HG03469 (cell line): ENCODE data around the gene GRK1.

ENCODE experiments used
- ATAC-seq: cut with Tn5 transposase; IDR thresholded peaks from one replicate; pipeline ENCODE4 v1.9.1; 2021; ENCODE audit warnings: mild to moderate bottlenecking, moderate library complexity, moderate number of reproducible peaks; ENCODE audit not compliant: unreplicated experiment

The GRK1 gene

DNA sequence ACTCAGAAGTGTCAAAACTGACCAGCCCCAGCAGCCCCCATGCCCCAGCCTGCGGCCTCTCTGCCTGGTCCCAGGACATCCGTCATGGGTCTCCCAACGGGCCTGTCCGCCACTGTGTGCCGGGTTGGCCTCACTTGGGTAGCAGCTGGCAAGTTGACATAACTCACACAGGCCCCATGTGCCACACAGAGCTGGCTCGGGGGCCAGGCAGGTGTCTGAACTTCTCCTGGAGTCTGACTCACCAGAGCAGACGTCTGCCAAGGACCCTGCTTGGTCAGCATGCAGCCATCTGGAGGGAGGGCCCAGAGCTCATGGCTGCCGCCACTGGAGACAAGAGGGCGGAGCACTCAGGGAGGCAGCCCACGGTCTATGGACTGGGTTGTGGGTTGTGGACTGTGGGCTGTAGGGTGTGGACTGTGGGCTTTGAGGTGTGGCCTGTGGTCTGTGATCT, 60.0 kb downstream of the GRK1 start:
- ATAC-seq = no peak

DNA sequence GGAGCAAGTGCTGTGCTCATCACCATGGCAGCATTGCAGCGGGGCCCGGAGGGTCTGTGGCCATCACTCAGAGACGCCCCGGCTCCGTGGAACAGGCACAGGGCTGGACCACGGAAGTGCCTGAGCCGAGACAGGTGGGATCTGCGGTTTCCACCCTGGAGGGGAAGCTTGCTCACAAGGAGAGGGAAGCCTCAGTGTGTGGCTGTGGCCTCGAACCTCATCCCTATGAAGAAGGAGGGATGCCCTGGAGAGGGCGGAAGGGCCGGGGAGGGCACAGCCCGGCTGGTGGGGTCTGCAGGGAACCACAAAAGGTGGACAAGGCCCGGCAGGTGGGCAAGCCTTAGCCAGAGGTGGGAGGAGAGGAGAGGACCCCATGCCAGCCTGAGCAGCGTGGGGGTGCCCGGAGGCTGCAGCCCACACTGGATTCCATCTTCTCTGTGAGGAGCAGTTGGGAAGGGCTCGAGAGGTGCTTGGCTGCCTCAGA, 61.6 kb downstream of the GRK1 start:
- no peak for ATAC-seq

DNA sequence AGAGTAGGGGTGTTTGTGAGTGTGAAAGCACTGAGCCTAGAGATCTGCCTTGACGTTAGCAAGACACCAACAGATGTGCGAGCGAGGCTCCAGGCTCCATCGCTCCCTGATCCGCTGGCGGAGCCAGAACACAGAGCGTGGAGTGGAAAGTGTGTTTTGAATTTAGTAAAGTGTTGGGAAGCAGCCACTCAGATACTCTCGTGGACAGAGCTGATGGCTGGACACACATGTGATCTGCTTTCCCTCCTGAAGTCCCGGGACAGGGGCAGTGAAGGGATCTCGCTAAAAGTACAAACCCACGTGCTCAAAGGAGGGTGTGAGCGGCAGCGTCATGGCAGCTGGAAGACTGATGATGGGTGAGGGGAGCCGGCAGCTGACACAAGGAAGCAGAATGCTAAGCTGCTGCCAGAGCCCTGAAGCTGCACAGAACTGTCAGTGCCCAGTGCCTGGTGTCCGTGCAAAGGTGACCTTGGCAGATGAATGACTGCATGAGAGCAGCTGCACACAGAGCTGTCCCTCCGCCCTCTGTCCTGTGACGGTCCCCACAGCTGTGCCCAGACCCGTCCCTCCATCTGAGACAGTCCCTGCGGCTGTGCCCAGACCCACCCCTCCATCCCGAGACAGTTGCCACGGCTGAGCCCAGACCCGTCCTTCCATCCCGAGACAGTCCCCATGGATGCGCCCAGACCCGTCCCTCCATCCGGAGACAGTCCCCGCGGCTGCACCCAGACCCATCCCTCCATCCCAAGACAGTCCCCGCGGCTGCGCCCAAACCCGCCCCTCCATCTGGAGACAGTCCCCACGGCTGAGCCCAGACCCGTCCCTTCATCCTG, 62.4 kb downstream of the GRK1 start:
- no peak for ATAC-seq

DNA sequence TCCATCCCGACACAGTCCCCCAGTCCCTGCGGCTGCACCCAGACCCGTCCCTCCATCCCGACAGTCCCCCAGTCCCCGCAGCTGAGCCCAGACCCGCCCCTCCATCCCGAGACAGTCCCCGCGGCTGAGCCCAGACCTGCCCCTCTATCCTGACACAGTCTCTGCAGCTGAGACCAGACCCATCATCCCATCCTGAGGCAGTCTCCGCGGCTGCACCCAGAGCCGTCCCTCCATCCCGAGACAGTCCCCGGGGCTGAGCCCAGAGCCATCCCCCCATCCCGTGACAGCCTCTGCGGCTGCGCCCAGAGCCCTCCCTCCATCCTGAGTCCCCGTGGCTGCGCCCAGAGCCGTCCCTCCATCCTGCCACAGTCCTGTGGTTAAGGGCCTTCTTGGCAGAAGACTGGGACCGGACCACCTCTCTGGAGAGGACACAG, 63.3 kb downstream of the GRK1 start:
- ATAC-seq = no peak

DNA sequence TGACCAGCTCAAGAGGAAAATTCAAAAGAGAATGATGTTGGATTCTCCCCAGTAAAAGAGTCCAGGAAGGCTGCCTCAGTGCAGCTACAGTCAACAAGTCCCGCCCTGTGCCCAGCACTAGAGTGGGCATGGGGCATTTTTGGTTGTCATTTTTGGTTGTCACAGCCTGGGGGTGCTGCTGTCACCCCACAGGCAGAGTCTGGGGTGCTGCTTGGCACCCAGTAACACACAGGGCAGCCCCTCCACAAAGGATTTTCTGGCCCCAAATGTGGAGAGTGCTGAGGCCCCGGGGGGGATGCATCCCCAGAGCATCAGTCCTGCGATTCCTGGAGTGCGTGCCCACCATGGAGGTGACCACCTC, 63.8 kb downstream of the GRK1 start:
- ATAC-seq = no peak

DNA sequence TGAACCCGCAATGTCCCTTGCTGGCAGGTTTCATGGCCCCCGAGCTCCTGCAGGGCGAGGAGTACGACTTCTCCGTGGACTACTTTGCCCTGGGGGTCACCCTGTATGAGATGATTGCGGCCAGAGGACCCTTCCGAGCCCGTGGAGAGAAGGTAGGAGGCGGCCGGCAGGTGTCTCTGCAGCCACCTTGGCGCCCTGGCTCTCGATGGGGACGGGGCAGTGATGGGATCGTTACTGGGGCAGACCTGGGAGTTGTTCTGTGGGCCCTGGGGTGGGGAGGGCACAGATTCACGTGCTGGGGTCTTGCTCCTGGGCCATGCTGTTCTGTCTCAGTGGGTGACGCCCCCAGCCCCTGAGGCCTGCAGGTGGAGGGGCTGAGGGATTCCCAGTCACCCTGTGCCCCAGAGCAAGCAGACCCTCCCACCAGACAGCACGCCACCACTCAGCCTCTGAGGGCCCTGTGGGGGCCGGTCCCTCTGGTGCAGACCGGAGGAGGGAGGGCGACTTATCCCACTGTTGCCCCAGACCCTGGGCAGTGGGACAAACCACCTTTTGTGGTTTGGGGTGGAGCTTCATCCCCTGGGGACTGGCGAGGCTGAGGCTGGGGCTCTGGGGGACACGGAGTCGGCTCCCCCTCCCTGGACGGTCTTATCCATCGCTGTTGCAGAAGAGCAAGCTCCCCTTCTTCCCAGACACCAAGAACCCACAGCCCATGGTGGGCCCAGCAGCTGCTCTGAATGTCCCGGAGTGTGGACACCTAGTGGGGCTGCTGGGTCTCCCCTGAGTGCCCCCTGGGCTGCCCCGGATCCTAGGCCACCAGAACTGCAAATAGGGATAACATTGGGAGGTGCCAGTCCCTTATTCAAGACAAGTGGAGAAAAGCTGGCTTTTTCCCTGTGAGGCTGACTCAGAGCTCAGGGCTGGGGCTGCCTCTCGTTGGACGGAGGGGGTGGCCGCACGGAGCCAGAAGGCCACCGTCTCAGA, 64.5 kb downstream of the GRK1 start:
- no peak for ATAC-seq

DNA sequence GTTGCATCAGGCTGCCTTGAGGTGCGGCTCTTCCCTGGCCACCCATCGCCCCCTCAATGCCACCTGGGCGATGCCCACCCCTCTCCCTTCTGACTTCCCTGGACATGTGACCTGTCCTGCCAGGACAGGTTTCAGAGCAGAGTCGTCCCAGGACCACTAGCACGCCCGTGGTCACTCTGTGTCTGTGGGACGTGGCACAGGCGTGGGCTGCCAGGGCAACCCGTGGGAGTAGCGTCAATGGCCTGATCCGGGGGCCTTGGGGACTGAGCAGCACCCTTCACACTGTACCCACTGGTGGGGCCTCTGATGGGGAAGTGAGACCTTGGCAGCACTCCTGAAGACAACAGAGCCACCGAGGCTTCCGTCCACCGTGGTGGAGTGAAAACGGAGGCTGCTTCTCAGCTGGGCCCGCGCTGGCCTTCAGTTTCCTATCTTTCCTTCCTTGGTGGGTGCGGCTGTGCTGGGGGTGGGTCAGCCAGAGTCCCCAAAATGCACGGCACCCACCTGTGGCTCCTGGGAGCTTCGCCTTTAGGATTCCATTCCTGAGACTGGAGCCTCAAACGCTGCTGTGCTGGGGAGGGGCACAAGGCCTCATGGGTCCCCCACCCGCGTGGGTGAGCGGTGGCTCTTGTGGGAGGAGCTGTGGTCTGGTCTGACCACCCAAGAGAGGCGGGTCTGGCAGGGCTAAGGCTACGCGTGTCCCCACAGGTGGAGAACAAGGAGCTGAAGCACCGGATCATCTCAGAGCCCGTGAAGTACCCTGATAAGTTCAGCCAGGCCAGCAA, 65.3 kb downstream of the GRK1 start:
- ATAC-seq = no peak

DNA sequence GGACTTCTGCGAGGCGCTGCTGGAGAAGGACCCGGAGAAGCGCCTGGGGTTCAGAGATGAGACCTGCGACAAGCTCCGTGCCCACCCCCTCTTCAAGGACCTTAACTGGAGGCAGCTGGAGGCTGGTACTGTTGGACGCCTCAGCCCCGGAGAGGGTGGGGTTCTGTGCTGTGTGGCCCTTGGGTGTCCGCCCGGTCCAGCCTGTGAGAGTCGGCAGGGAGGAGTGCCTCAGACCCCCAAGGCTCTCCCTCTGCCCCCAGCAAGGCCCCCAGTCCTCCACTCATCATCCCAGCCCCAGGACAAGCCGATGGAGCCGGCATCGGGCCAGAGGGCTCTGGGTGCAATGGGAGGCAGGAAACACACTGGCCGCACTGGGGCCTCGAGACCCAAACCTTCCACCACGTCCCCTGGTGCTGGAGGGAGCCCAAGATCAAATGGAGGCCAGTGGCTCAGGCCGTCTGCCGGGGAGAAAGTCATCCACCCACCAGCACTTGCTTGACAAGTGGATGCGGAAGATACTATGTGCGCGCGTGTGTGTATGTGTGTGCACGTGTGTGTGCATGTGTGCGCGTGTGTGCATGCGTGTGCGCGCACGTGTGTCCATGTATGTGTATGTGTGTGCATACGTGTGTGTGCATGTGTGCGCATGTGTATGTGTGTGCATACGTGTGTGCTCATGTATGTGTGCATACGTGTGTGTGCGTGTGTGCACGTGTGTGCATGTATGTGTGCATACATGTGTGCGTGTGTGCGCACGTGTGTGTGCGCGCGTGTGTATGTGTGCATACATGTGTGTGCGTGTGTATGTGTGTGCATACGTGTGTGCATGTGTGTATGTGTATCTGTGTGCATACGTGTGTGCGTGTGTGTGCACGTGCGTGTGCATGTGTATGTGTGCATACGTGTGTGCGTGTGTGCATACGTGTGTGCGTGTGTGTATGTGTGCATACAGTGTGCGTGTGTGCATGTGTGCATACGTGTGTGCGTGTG, 66.2 kb downstream of the GRK1 start:
- ATAC-seq = no peak

DNA sequence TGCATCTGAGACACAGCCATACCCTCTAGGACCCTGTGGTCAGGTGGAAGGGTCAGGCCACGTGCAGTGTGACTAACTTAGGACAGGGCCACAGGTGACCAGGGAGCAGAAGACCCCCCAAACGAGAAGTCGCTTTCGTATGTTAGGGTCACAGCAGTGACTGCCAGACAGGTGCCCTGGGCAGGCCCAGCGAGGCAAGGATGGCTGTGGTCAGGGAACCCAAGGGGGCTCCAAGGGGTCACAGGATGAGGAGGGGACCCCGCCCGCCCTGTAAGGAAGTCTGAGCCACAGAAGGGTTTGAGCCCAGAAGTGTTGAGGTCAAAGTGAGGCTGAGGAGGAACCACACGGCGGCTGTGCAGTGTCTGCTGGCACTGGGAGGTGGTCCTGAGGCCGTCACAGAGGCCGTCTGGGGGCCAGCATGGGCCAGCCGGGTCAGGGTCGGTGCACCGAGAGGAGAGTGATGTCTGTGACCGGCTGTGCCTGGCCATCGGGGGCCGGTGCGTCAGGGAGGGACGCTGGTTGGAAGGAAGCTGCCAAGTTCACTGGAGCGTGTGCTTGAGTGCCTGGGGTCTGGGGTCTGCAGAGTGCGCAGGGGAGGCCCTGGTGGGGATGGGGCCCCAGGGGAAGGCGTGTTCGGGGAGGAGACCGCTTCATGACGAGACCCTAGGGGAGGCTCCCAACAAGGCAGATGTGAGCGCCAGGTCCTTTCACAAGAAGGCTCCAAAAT, 67.2 kb downstream of the GRK1 start:
- ATAC-seq = no peak

DNA sequence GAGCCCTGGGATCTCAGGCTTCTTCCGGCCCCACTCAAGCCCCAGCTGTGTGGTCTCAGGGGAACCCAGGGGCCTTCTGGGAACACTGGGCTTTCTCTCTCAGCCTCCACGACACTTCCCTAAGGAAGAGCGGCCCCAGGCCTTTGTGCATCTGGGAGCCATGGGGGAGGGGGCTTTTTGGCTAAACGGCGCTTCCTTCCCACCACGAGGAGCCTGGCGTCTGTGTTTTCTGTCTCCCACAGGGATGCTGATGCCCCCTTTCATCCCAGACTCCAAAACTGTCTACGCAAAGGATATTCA, 67.8 kb downstream of the GRK1 start:
- ATAC-seq = no peak

DNA sequence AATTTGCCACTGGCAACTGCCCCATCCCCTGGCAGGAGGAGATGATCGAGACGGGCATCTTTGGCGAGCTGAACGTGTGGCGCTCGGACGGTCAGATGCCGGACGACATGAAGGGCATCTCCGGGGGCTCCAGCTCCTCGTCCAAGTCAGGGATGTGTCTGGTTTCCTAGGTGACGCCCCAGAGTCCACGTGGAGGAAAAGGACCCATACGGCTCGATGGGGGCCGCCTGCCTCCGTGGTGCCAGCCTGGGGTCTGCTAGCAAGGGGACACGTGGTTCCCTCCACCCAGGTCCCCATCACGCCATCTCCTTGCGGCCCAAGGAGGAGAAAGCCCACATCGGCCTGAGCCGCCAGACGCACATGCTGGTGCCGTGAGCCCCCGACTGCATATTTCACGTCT, 68.2 kb downstream of the GRK1 start:
- ATAC-seq = no peak

DNA sequence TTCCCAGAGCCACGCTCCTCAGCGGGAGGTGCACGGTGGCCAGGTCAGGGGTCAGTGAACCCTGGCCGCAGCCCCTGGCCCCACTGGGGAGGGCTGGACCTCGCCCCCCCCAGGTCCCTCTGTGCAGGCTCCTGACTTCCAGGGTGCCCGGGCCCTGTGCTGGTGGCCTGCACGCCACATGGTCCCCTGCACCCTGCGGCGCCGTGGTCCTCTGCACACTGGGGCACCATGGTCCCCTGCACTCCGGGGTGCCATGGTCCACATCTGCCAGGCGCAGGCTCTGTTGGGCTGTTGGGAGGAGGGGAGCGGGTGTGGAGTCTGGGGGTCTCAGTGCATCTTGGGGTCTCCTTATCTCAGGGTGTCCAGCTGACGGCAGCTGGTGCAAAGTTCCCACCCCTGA, 68.7 kb downstream of the GRK1 start:
- no peak for ATAC-seq

DNA sequence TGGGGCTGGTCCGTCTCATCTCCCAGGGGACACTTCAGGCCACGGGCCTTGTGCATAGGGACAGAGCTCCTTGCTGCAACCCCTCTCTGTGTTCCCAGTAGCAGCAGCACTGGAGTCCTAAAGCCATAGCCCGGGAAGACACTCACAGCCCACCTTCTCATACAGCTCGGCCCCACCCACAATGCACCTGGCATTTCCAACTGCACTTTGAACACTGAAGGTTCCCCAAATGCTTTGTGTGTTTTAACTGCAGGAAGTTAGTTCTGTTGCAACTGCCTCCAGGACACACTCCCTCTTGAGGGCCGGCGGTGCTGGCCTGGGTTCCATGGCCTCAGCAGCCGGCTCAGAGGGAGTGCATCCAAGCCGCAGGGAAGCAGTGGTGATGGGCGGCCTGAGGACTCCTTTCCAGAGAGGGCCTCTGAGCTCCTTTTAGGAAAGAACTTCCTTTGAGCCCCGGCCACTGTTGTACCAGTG, 69.3 kb downstream of the GRK1 start:
- ATAC-seq = no peak

DNA sequence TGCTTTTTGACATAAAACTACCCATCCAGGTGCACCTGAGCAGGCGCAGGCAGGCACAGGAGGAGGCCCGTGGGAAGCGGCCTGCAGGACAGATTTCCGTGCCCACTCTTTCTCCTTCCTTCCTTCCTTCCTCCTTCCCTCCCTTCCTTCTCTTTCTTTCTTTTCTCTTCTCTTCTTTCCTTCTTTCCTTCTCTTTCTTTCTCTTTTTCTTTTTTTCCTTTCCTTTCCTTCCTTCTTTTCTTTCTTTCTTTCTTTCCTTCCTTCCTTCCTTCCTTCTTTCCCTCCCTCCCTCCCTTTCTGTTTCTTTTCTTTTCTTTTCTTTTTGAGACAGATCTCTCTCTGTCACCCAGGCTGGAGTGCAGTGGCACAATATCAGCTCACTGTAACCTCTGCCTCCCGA, 70.8 kb downstream of the GRK1 start:
- no peak for ATAC-seq

DNA sequence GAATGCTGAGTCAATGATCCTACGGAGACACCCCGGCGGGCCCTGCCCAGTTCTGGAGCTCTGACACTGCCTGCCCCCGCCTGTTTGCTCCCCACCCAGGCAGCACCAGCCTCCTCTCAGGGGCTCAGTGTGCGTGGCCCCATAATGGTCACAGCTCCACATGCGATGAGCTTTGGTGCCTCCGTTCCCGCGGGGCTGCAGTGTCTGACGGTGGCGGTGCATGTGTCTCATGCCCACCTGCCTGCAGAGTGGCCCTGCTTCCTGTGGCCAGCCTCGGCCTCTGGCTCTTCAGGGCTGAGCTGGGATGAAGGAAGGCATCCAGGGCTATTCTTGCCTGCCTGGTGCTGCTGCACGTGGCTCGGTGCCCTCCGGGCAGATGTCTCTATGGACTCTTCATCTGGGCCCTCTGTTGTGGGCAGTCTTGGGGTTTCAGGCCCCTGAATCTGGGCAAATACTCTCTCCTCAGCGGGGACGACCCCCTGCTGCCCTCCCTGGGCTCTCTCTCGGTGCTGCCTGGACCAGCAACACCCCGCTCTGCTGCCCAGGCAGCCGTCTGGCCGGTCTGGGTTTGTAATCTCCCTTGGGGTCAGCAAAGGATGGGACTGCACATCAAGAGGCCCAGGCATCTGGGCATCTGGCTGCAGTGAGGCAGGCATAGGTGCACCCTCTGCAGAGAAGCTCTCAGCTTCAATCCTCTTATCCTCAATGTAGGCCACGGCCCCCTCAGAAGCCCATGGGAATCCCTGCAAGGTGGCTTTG, 72.7 kb downstream of the GRK1 start:
- no peak for ATAC-seq

DNA sequence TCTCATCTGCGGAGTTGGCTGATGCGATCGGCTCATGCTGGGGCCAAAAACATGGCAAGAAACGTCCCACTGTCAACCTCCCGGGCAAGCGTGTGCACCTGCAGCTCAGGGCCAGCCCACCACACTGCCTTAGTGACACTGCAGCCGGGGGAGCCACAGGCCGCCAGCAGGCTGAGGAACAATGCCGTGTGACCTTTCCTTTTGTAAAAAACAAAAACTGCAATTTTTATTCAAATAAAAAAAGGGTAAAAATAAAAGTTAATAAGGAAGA, 73.2 kb downstream of the GRK1 start:
- ATAC-seq = no peak

DNA sequence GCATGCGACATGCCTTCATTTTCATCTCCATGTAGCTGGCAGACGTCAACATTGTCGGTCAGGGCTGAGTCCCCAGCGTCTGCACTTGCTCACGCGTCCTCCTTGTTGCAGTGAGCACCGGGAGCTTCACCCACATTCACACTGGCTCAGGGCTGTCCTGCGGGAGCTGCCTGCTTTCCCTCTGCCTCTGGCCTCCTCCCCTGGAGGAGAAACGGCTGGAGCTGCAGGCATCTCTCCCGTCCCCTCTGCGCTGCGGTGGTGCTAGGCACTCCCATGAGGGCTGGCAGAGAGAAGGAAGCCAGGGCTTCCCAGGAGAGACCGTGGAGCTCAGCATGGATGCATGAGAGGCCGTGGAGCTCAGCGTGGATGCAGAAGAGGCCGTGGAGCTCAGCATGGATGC, 73.6 kb downstream of the GRK1 start:
- no peak for ATAC-seq

DNA sequence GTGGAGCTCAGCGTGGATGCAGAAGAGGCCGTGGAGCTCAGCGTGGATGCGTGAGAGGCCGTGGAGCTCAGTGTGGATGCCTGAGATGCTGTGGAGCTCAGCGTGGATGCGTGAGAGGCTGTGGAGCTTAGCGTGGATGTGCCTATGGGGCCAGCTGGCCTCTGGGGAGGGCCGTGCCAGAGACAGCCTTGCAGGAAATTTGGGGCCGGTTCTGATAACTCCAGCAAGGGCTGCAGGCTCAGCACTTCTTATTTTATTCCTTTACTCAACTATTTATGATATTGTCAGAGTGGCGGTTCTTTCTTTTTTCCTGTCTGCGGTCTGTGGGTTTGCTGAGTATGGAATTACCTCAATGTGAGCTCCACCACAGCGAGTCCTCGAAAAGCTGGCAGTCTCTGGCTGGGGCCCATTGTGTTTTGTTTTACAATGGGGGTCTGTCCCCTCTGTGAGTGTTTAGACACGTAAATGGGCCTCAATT, 74.2 kb downstream of the GRK1 start:
- ATAC-seq = no peak
